GM18519 (cell line): ENCODE data around the gene ITGA1.
A peak's percentile ranks its signal among the peaks of the same experiment; 100 is the strongest.
"Not testable (repeated sequence)": the region's sequence is repeated elsewhere in the genome, so short reads cannot be mapped to it uniquely, and the experiment has no call there.

Experiments
- ATAC-seq: cut with Tn5 transposase; IDR thresholded peaks from one replicate; pipeline ENCODE4 v1.9.1; 2021; ENCODE audit warnings: mild to moderate bottlenecking, moderate library complexity; ENCODE audit not compliant: unreplicated experiment, low FRiP score

Gene ITGA1

DNA sequence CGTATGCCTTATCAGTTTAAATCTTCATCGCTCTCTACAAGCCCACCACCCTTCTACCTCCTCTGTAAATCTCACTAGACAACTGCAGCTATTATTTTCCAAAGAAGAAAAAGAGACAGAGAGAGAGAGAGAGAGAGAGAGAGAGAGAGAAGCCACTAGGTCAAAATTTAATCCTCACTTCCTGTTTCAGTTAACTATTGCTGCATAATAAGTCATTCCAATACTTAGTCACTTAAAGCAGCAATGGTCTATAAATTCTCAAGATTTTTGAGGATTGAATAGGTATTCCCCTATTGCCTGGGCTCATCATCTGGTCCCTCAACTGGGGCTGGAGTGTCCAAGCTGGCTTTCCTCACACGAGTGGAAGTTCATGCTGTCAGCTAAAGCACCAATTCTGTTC, 68.8 kb downstream of the ITGA1 start:
- ATAC-seq = peak; percentile 84

DNA sequence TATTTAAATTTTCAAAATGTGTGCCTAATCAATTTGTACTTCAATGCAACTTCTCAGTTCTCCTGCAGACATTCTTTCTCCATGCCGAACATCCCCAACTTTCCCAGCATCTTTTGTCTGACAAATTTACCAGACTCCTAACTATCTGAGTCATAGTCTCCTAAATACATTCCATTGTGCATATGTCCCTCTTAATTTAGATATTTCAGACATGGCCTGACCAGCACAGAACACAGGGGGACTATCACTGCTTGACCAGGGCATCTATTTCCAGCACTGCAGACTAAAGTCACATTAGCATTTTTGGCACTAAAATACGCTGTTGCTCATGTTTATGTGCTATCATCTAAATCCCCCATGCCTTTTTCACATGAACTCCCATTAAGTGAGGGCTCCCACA, 71.9 kb downstream of the ITGA1 start:
- no peak for ATAC-seq

DNA sequence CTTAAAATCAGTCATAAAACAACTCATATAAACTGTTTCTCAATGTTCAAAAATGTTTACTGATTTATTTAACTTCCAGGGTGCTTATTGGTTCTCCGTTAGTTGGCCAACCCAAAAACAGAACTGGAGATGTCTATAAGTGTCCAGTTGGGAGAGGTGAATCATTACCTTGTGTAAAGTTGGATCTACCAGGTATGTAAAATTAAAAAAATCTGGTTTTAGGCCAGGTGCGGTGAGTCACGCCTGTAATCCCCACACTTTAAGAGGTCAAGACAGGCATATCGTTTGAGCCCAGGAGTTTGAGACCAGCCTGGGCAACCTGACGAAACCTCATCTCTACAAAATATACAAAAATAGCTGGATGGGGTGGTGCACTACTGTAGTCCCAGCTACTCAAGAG, 73.7 kb downstream of the ITGA1 start:
- no peak for ATAC-seq

DNA sequence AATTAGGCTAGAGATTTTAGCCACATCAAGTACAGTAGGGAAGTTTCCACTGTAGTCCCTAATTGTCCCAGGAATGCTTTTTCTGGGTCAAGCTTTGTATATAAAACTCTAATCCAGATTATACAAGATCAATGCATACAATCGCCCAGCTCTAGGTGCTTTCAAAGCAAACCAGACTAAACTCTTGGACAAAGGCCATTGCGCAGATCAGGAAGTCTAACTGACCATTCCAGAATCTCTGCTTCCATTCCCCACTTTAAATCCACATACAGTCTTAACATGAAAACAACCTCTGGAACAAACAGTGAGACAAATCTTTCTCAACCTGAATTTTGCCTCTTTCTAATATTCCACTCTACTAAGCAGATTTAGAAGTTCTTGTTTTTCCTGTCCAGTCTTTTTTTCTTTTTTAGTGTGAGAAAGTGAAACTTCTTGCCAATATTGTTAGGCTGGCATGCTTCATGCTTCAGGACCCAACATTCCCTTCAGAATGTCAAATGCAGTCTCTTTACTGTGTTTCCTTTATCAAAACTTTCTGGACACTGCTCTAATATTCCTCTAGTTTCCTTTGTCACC, 76.1 kb downstream of the ITGA1 start:
- ATAC-seq = no peak

DNA sequence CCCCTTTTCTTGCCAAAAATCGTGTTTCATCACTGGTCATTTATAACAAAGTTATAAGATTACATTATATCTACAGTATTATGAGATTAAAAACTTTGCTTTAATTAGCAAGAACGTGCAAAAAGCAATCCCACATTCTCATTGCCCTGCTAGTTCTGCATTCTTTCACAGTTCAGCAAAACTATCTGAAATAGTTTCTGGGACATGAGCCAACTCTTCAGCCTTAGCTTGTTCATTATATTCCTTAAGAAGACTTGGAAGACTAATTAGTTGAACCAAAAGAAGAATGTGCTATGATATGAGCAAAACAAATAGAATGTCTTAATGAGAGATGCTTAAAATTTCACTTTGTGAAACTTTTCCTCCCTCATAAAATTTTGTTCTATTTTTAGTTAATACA, 76.7 kb downstream of the ITGA1 start:
- ATAC-seq = no peak

DNA sequence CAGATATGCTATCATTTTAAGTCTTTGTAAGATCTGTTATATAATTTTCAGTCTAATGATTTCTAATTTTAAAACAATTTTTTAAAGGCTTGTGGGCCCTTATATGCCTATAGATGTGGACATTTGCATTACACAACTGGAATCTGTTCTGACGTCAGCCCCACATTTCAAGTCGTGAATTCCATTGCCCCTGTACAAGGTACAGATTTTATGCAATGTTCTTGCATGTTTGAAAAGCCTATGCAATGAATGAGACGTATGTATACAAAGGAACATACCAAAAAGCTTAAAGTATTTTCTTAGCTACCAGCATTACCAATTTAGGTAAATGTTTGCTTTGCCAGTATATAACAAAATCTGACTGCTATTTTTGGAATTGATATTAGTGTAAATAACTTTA, 77.2 kb downstream of the ITGA1 start:
- no peak for ATAC-seq

DNA sequence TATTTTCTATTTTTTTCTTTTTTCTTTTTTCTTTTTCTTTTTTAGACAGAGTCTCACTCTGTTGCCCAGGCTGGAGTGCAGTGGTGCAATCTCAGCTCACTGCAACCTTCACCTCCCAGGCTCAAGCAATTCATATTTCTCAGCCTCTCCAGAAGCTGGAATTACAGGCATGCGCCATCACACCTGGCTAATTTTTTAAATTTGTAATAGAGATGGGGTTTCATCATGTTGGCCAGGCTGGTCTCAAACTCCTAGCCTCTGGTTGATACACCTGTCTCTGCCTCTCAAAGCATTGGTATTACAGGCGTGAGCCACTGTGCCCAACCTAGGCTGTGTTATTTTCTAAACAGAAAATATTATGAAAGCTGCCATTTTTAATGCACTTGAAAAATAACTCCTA, 78.3 kb downstream of the ITGA1 start:
- not testable (repeated sequence) for ATAC-seq

DNA sequence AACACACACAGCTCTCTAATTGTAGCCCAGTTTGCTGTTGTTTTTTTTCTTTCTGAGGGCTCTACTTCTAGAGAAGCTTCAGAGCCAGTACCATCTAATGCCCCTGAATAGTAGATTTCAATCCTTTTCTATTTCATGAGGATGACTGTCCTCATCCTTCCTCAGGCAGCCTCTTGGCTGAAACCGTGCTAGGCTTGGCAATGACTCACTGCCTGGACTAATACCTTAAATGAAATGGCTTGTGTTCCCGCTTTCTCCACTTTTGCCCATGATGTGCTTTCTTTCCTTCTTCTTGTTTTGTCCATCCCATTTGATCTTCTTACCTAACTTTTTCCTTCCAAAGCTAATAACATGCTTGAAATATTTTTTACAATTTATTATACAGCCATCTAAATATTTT, 80.1 kb downstream of the ITGA1 start:
- no peak for ATAC-seq

DNA sequence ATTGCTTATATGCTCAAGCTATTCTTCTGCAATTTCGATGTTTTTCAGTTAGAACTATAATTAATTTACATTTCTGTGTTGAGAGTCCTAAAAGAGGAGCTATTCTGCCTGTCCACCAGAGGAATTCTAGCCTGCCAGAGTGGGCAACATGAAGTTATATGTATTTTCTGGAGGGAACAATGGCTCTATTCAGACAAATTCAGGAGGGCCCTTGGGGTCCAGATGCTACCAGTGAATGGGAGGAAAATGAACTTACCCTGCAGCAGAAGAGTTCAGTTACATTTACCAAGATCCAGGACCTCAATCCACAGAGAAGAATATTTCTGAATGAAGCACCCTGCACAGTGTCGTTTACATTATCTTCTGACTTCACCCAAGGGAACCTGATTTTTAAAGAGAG, 80.7 kb downstream of the ITGA1 start:
- ATAC-seq = no peak

DNA sequence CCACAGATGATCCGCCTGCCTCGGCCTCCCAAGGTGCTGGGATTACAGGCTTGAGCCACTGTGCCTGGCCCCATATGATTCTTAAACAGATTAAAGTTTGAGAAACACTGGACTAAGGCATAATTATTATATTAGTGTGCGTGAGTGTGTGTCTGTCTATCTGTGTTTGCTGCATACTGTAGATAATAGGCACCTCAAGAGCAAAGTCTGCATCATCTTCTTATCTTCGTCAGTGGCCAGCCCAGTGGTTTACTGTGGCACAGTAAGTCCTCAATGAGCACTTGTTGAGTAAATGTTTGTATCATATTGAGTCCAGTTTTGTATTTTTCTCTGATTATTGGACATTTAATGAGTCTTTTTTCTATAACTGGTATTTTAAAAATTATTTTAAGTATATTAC, 81.7 kb downstream of the ITGA1 start:
- ATAC-seq = no peak

DNA sequence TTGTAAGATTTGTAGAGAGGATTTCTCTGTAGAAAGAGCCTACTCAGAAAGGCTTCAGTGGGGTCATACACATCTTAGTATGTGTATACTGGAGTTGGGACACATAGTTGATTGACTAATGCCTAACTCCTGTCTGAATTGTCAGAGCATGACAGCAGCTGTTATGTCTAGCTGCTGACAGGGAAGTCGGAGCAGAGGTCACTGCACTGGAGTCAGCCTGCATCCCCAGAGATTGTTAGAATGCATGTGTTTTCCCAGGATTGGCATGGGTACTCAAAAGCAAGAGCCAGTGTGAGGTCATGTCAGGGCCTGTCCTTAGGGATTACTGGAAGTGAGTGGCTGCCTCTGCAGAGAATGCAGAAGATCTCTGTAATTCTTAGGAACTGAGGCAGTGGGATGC, 82.7 kb downstream of the ITGA1 start:
- no peak for ATAC-seq

DNA sequence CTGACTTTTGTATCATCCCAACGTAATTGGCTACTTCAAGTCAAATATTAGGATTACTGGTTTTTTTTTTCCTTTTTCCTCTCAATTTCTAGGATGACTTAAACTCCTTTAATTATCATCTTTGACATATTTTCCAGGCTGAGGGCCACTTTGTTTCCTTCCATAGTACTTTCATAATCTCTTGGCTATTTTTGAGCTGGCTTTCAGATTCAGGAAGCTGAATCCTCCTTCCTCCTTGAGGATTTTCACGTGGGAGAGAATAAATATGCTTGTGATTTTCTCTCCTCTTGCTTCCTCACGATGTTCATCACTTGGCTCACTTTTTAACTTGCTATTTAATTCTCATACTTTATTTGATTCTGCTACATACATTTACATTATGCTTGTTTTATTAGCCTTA, 88.1 kb downstream of the ITGA1 start:
- no peak for ATAC-seq

DNA sequence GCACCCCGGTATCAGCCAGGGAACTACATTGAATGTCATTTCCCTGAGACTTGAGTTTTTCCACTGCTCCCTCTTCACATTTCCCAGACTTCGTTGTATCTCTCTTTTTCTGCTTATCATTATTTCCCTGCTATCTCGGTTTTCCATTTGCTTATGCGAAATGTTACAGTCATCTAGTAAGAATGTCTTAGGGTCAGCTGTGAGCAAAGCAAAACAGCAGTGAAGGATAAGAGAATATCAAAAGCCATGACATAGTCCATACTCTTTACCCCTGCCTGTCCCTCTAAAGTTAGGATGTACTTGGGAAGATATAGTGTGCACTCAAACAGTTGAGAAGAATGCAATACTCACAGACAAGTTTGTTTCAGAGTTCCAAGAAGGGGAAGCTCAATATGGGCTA, 88.7 kb downstream of the ITGA1 start:
- no peak for ATAC-seq

DNA sequence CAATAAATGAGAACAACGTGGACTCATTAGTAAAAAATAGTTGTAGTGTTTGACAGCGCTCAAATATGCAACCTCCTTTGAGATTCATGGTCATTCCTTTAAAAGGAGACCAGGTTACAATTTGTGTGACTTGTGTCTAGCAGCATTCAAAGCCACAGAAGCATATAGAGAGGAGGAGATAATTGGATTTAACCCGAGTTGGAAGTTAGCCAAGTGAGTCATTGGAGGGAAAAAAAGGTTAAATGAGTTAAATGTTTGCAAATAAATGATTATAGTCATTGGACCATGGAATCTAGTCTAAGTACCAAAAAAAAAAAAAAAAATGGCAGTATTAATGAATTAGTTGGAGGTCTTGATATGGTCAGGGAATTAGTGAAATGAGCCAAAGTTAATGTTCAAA, 90.9 kb downstream of the ITGA1 start:
- ATAC-seq = no peak

DNA sequence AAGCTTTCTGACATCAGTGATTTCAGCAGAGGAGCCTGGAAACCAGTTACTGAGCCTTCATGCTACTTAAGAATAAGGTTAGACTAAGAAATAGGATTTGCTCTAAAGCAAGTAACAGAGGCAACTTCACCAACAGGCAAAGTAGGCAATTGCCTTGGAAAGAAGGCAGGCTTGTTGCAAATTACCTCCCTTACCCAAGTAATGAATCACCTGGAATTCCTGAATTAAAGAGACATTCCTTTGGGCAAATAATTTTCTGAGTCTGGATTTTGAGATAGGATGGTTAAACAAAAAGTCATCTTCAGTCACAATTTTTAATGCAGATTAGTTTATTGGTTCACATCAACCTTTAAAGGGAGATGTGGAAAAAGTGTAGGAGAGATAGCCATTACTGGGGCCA, 92.8 kb downstream of the ITGA1 start:
- ATAC-seq = no peak

DNA sequence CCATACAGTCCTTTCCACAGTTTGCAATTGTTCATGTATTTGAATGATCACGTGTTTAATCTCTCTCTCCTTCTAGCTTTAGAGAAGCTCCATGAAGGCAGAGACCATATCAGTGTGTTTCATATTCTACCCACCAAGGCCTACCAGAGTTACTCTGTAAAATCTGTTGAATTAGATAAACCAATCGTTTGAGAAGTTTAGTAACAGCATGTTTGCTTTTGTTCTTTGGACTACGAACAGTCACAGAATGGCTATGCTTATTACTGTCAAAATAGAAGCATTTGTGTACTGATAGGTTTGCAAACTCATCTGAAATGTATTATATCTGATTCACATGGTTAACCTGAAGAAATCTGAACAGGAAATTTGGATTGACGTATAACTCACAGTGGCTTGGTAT, 93.8 kb downstream of the ITGA1 start:
- no peak for ATAC-seq

DNA sequence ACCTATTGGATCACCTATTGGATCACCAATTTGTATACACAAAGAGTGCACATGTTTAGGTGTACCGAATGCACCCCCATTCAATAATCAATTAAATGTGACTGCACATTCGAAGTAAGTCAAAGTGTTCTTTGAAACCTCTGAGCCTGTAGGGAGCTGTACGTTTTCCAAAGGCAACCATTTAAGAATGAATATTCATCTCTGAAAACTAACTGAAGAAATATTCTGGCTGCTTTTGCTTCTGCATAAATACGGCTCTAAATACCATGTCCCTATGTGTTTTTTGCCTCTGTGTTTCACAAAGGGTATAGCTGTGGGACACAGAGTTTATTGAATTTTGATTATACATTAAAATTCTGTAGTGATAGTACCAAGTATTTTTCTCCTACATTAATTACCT, 95.4 kb downstream of the ITGA1 start:
- no peak for ATAC-seq

DNA sequence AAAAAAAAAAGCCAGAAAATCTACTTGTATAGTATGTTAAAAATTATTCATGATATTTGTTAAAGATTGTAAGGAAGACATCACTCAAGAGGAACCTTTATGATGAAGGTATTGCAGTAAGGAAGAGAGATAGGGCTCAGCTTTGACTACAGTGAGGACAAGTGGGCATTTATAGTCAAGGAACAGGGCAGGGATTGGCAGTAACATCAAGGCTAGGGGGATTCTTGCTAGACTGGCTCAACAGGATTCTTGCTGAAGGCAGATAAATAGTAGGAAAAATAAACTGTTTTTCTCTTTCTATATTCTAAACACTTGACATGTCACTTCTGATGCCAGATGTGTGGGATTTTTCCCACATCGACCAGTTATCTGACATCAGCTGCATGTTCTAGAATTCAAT, 96.7 kb downstream of the ITGA1 start:
- no peak for ATAC-seq

DNA sequence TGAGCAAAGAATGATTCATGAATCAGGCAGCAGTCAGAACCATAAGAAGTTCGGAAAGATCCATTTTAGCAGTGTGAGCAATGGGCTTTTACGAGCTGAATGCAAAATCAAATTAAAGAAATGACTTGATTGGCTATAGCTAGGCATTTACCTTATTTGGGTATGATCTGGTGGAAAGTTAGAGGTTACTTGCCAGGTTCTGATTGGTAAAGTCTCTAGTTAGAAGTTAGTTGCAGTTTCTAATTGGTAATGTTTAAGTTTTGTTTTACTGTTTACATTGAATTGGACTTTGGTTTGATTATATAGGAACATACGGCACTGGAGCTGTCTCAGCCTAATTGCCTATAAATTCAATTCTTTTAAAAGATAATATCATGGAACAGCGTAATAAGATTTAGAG, 97.9 kb downstream of the ITGA1 start:
- no peak for ATAC-seq

DNA sequence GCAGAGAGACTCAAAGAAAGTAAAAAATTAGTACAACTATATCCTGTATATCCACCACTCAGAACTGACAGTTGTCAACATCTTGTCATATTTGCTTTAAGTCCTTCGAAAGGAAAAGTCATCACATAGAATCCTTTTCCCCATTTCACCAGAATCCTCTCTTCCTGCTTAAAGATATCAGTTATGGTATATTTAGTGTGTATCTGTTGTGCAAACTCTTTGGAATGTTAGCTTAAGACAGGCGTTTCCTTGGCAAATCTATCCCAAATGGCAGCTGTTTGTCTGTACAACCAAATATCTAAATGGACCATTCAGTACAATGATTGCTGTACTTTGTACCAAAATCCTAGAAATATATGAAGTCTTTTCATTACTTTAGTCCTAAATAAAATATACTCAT, 98.5 kb downstream of the ITGA1 start:
- ATAC-seq = no peak

DNA sequence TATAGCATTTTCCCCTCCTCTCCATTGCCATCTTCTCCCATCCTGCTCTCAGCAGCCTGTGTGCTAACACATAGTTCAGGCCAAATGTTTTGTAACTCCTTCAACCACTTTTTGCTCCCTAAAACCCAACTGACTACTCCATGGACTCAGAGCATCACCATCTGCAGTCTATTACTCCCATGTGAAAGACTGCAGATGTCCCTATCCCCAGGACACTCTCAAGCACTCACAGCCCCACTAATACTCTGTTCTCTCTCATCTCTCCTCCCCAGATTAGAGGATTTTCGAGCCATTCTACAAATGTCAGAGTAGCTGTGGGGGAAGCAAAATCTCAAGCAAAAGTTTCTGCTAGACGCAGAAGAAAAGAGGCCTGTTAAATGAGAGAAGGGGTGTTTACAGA, 99.3 kb downstream of the ITGA1 start:
- no peak for ATAC-seq

DNA sequence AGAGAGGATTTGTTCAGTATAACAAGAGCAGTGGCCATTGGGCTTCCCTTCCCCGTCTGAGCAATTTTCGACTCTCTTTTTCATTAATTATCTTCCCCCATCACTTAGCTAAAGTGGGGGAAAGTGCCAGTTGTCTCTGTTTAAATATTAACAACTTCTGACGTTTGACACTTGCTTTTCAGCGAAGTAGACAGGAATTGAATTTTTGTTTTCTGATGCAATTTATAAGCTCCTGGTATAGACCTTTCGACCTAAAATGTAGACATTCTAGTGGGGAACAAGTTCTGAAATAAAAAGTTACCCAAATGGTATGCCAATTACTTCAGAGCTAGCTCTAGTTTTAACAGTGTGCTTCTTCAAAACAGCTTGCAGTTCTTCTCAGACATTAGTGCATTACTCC, 100.6 kb downstream of the ITGA1 start:
- no peak for ATAC-seq

DNA sequence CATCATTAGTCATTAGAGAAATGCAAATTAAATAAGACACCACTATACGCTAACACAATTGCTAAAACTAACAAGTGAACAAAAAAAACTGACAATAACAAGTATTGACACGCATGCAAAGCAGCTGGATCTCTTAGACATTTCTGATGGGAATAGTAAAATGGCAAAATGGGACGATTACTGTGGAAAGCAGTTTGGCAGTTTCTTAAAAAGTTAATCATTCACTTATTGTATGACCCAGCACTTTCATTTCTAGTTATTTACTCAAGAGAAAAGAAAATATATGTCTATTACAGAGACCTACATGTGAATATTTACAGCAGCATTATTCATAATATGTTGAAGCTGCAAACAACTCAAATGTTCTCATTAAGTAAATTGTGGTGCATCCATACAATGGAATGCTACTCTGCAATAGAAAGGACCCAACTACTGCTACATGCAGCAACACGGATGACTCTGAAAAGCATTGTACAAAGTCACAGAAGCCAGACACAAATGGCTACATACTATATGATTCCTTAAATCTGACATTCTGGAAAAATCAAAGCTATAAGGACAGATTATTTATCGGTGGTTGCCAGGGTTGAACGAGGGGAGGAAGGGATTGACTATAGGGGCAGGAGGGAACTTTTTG, 104.6 kb downstream of the ITGA1 start:
- no peak for ATAC-seq
